PC-3 (cell line): ENCODE measurements around the gene HACD1.

Experiments
- CTCF ChIP-seq: fragments of 300-600 bp; sonication (generic); conservative IDR thresholded peaks from 2 replicates; pipeline ENCODE4 v1.5.1; 2017; ENCODE audit warnings: antibody characterized with exemption, low read depth, mild to moderate bottlenecking, low read length
- EZH2phosphoT487 ChIP-seq: fragments of 300-600 bp; sonication (generic); IDR thresholded peaks from 2 replicates; pipeline ENCODE4 v1.6.1; 2018; ENCODE audit warnings: mild to moderate bottlenecking, antibody characterized with exemption, low read length, borderline replicate concordance

DNA sequence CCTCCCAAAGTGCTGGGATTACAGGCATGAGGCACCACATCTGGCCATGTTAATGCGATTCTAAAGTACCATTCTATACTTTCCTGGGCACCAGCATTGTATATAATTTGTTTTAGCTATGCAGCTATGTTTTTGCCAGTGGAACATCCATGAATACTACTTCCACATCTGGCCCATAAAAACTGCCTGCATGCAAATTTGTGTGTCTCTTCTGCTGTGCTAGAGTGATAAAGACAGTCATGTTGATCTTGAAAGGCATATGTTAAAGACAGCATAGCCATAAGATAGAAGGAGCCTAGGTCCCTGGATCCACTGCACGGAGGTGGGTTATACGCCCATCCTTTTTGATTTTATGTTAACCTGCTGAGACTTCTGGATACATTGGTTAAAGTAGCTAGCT is 52.3 kb downstream of the HACD1 start:
- TF ChIP-seq EZH2phosphoT487 = no peak
- TF ChIP-seq CTCF = no peak
